NCI-H128 (cell line): ENCODE measurements around the gene OR10G8.

Experiments used
- DNase-seq: peaks from one replicate; lab custom pipeline; 2025; ENCODE audit not compliant: unreplicated experiment; lab: John Stamatoyannopoulos, UW

Gene OR10G8

DNA sequence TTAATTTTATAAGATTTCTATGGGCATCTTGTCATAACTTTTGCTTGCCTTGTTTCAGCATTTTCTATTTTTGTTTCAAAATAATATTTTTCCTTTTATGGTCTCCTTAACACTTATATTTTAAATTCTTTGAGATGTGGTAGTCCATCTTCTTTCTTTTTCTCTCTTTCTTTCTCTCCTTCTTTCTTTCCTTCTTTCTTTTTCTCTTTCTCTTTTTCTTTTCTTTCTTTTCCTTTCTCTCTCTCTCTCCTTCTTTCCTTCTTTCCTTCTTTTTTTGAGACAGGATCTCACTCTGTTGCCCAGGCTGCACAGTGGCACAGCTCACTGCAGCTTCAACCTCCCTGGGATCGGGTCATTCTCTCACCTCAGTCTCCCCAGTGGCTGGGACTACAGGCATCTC lies 50.7 kb downstream of the OR10G8 start:
- DNase-seq, result no peak

DNA sequence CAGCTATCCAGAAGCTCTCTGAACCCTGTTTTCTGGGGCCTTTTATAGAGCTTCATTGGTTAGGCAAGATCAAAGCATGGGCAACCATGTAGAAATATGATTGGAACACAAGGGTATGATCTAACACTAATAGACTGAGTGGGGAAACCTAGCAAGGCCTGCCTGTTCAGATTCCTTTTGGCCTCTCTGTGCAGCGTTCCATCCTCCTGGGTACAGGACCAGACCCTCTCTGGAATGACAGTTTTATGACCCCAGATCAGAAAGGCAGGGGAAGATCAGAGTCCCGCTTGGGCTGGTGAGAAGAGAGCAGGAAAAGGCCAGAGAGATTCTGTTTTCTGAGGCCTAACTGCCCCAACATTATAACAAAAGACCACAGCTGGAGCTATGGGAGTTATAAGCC lies 52.0 kb downstream of the OR10G8 start:
- DNase-seq, result no peak

DNA sequence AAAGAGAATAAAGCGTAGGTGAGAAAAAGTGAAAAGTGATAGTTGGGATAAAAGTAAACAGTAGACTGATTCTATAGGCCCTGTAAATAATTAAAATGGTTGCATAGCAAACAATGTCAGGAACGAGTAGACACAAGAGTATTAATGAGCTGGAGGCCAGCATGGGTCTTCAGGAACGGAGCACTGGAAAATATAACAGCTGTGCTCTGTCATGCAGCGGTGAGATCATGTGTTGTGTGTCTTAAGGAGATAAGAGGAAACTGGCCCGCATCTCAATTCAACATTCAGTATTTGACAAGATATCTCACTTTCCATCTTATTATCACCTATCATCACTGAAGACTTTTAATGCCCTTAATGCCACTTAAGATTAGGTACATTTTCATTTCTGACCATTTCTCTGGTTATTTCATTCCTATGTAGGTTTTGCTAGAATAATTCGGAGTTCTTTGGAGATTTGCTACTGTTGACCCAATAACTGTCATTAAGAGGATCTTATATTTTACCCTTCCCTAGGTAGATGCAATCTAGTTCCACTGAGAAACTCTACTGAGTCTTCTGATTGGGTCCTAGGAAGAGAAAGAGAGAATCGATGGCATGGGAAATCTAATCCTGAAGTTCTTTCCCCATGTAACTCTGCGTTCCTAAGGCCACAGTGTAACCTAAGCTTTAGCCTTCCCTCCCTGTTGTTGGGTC lies 53.2 kb downstream of the OR10G8 start:
- DNase-seq, result no peak
